Activated CD4-positive, alpha-beta T cell treated with anti-CD3 and anti-CD28 coated beads for 36 hours (primary cell): ENCODE results near the gene PLA2G2F. TPM values are rescaled to one million over a fixed set of nuclear protein-coding genes. Genes with fewer than 3 reads are reported as not detected.
"Not testable (repeated sequence)": the region's sequence is repeated elsewhere in the genome, so short reads cannot be mapped to it uniquely, and the experiment has no call there.

ENCODE experiments used
- ATAC-seq: fragments of 200-7000 bp; cut with Tn5 transposase; one replicate; pipeline ENCODE4 v1.10.0; 2021; ENCODE audit warnings: mild to moderate bottlenecking, moderate library complexity
- CTCF ChIA-PET: fragments of 350-600 bp; sonication (Branson Sonifier 250); formaldehyde crosslinking; loops from one replicate; lab custom pipeline; 2021; ENCODE audit warnings: antibody characterized with exemption; lab: Charles Lee
- POLR2A ChIA-PET: fragments of 350-600 bp; sonication (Branson Sonifier 250); formaldehyde crosslinking; loops from one replicate; lab custom pipeline; 2021; ENCODE audit warnings: antibody characterized with exemption, inconsistent platforms; lab: Charles Lee
- DNase-seq: peaks from one replicate; pipeline ENCODE4 v3.0.0-alpha.2; 2020
- H3K27ac Mint-ChIP-seq: one replicate; pipeline ENCODE4 v1.8.0; 2021; ENCODE audit warnings: mixed read lengths
- H3K27me3 Mint-ChIP-seq: one replicate; pipeline ENCODE4 v1.8.0; 2021; ENCODE audit warnings: mixed read lengths
- H3K36me3 Mint-ChIP-seq: one replicate; pipeline ENCODE4 v1.8.0; 2021; ENCODE audit warnings: low read depth, mixed read lengths
- H3K4me1 Mint-ChIP-seq: one replicate; pipeline ENCODE4 v1.8.0; 2021; ENCODE audit warnings: mixed read lengths
- H3K4me3 Mint-ChIP-seq: one replicate; pipeline ENCODE4 v1.8.0; 2021; ENCODE audit warnings: mild to moderate bottlenecking, moderate library complexity, mixed read lengths
- H3K9me3 Mint-ChIP-seq: one replicate; pipeline ENCODE4 v1.8.0; 2021; ENCODE audit warnings: low read depth, mixed read lengths
- intact Hi-C, 2 experiments: fragments of 100-400 bp; cut with DNase I in 1 of 2; cut with micrococcal nuclease in 1 of 2; formaldehyde crosslinking; loops; one replicate each; pipeline versions ENCODE4 v1.14.2 to v1.15.1; 2022 to 2024; cut with DNase I, micrococcal nuclease
- total RNA-seq, 2 experiments: library from RNA; stranded (reverse); gene quantifications; one replicate each; pipeline ENCODE4 v1.2.3, GENCODE V29; 2021

PLA2G2F gene
- total RNA-seq, 2 experiments from 2014 or later, result not detected

DNA sequence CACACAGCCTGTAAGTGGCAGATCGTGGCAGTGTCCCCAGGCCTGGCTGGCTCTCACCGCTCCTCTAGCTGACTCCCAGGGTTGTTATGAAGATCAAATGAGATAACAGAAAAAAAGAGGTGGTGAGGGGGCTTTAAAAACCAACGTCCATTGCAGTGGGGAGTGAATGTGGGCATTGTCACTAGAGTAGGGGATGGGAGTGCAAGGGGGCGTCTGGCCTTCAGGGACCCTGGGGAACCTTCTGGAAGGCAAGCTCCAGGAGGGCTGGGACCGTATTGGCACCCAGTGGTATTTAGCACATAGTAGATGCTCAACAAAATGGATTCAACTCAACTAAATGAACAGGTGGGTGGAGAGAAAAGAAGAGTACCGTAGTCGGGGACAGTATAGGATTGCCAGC is 23.2 kb upstream of the PLA2G2F start:
- intact Hi-C loops, result no loop called here
- ChIA-PET POLR2A (no interaction called here), CTCF (interaction anchor here (0.8 kb wide), 1 partner anchor 15 kb away, joined by 3 read pairs; no protein-coding TSS in a partner anchor)

DNA sequence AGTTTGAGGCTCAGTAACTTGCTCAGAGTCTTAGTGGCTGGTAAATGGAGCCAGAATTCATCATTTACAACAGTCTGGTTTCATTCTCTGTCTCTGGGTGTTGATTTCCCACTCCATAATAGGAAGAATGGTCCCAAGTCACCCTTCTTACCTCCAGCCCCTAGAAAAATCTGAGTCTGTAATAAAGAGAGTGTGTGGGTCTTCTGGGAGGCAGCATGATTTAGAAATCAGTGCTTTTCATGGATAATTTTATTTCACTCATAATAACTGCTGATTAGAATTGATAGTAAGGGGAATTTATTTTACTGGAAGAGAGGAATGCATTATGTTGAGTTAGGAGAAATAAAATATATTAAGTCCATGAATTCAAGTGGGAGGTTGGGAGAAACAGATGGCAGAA is 21.9 kb upstream of the PLA2G2F start:
- CTCF ChIA-PET, result no interaction called here
- H3K4me3 Mint-ChIP-seq, result no peak overlapping the region

More for the DNA sequence above, 23.2 kb upstream of the PLA2G2F start:
- Mint-ChIP-seq H3K27ac (no peak overlapping the region), H3K36me3 (no peaks in the 10 kb centered on the region), H3K27me3 (peaks cover 17% of the 10 kb centered on the region), H3K4me1 (no peaks in the 10 kb centered on the region), H3K9me3 (no peaks in the 10 kb centered on the region), H3K4me3 (no peak overlapping the region)
- ATAC-seq (no peak), DNase-seq (no peak)

DNA sequence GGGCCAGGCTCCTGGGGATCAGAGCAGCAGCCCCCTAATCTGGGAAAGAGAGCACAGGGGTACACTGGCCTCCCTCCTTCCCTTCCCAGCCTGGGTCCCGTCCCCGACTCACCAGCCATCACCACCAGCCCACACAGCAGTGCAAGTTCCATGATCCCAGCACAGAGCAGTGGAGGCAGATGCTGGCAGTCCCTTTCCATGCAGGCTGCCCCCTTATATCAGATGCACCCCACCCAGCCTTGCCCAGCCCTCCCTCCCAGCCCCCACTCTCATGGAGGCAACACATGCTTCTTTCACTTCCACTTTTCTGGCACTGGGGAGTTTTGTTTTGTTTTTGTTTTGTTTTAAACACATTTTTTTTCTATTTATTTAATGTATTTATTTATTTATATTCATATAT is 19.8 kb upstream of the PLA2G2F start, which contains the start of gene PLA2G2D:
TSS of gene PLA2G2D (minus strand) at position 190 of the 400 bp plus-strand sequence. CDS start at position 152, 38 bp downstream.
- intact Hi-C loops, result no loop called here
- DNase-seq (no peak), ATAC-seq (no peak)
- H3K4me3 Mint-ChIP-seq, result no peak within 1 kb of the TSS
- H3K27me3 Mint-ChIP-seq, result peaks cover 23% of the 10 kb centered on the region
- ChIA-PET POLR2A (no interaction called here), CTCF (no interaction called here)
- H3K27ac Mint-ChIP-seq, result no peak within 1 kb of the TSS
- H3K9me3 Mint-ChIP-seq, result no peaks in the 10 kb centered on the region
- H3K36me3 Mint-ChIP-seq, result no peaks in the 10 kb centered on the region
- no peaks in the 10 kb centered on the region for H3K4me1 Mint-ChIP-seq

More for the DNA sequence above, 21.9 kb upstream of the PLA2G2F start:
- Mint-ChIP-seq H3K27ac (no peak overlapping the region), H3K9me3 (no peaks in the 10 kb centered on the region), H3K36me3 (no peaks in the 10 kb centered on the region), H3K27me3 (peaks cover 22% of the 10 kb centered on the region), H3K4me1 (no peaks in the 10 kb centered on the region)
- intact Hi-C loops, result no loop called here
- DNase-seq, result no peak
- no peak for ATAC-seq
- POLR2A ChIA-PET, result no interaction called here

DNA sequence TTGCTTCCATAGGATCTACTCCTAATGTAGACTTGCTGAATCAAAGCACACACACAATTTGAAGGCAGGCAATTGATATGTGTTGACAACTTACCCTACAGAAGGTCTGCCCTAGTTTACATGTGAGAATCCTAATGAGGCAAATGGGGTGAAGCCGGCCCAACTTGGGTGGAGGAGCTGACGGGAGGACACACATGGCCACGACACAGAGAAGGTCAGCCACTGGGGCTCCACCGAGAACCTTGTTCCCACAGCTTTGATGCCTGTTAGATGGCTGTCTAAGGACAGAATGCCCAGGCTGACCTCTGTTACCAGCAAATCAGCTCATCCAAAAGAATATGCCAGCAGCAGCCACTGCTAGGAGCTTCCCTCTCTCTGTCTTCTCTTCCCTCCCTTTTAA is 18.3 kb upstream of the PLA2G2F start:
- no peak overlapping the region for H3K4me3 Mint-ChIP-seq

DNA sequence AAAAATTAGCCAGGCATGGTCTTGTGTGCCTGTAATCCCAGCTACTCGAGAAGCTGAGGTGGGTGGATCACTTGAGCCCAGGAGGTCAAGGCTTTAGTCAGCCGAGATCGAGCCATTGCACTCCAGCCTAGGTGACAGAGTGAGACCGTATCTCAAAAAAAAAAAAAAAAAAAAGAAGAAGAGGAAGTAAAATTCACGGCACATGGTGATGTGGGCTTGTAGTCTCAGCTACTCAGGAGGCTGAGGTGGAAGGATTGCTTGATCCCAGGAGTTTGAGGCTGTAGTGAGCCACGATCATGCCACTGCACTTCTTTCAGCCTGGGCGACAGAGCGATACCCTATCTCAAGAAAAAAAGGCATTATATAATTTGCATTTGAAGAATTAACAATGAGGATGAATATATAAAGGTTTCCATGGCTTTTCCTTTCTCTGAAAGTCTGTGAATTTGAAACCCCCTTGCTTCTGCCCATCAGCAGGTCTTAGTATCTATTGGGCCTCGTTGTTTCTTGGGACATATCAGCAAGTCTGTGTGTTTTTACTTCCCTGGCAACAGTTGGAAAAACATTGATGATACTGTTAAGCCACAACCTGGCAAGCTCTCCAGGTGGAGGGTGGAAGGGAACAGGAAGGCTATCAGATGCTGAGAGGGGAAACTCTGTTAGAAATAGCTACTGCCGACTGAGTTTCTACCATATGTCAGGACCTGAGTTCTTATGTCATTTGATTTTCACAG is 15.2 kb upstream of the PLA2G2F start:
- DNase-seq, result no peak
- no peak for ATAC-seq
- H3K4me1 Mint-ChIP-seq, result no peaks in the 10 kb centered on the region

More for the DNA sequence above, 18.3 kb upstream of the PLA2G2F start:
- Mint-ChIP-seq H3K4me1 (no peaks in the 10 kb centered on the region), H3K27ac (no peak overlapping the region), H3K36me3 (no peaks in the 10 kb centered on the region), H3K27me3 (peaks cover 24% of the 10 kb centered on the region), H3K9me3 (no peaks in the 10 kb centered on the region)
- POLR2A ChIA-PET, result no interaction called here
- CTCF ChIA-PET, result interaction anchor here (1.3 kb wide), 1 partner anchor 75 kb away, joined by 4 read pairs; no protein-coding TSS in a partner anchor
- DNase-seq, result no peak
- no peak for ATAC-seq
- intact Hi-C loops, result no loop called here

DNA sequence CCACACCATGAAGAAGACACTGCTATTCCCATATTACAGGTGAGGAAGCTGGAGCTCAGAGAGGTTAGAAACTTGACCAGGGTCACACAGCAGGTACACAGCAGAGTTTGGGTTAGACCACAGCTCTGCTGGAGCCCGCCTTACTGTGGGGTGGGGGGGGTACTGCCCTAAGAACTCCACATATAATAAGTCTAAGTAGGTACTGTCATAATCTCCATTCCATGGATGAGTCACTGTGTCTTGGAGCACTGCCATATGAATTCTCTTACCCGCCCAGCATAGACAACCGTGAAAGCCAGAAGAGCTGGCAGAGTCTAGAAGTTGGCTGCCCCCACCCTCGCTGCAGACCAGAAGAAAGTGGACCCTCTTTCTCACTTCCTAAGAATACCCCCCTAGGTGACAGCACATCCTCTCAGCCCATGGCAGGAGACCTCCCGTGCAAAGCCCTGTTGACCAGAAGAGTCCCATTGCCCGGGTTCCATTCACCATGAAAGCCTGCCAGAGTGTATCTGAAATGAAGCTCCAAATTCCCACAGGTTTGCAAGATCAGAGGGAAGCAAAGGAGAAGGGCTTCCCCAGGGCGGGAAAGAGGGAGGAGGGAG is 14.6 kb upstream of the PLA2G2F start:
- Mint-ChIP-seq H3K27me3 (peaks cover 15% of the 10 kb centered on the region), H3K27ac (no peak overlapping the region), H3K4me1 (no peaks in the 10 kb centered on the region), H3K4me3 (no peak overlapping the region), H3K36me3 (no peaks in the 10 kb centered on the region), H3K9me3 (no peaks in the 10 kb centered on the region)
- POLR2A ChIA-PET, result no interaction called here
- DNase-seq (peak; percentile 34), ATAC-seq (peak; percentile 81)
- CTCF ChIA-PET, result interaction anchor here (0.6 kb wide), 3 partner anchors 11 to 617 kb away, joined by 3 to 5 read pairs (median 3); no protein-coding TSS in a partner anchor
- intact Hi-C loops, result no loop called here

More for the DNA sequence above, 15.2 kb upstream of the PLA2G2F start:
- H3K27me3 Mint-ChIP-seq, result peaks cover 17% of the 10 kb centered on the region
- ChIA-PET CTCF (interaction anchor here (0.6 to 0.7 kb wide), 5 partner anchors 10 to 616 kb away, joined by 3 to 5 read pairs (median 4); no protein-coding TSS in a partner anchor), POLR2A (no interaction called here)
- no peaks in the 10 kb centered on the region for H3K9me3 Mint-ChIP-seq
- no peak overlapping the region for H3K4me3 Mint-ChIP-seq
- intact Hi-C loops, result no loop called here
- H3K27ac Mint-ChIP-seq, result no peak overlapping the region
- no peaks in the 10 kb centered on the region for H3K36me3 Mint-ChIP-seq

DNA sequence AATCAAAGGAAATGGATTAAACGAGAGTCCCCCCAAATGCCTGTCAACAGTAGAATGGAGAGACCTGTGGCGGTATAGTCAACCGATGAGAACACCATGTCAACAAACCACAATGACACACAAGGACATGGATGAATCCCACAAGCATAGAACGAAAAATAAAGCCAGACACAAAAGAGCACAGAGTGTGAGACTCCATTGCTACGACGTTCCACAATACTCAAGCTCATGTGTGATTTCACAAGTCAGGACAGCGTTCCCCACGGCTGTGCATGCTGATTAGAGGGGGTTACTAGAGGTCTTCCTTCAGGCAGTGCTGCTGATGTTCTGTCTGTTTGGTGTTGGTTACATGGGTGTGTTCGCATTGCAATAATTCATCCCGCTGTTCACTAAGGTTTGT is 14.0 kb upstream of the PLA2G2F start:
- POLR2A ChIA-PET, result no interaction called here
- peaks cover 3% of the 10 kb centered on the region for H3K9me3 Mint-ChIP-seq
- CTCF ChIA-PET, result interaction anchor here (0.7 to 1.5 kb wide), 3 partner anchors 26 to 70 kb away, joined by 3 to 4 read pairs (median 3); no protein-coding TSS in a partner anchor
- DNase-seq, result no peak
- H3K27ac Mint-ChIP-seq, result no peak overlapping the region
- intact Hi-C loops, result no loop called here
- no peaks in the 10 kb centered on the region for H3K36me3 Mint-ChIP-seq
- no peak overlapping the region for H3K4me3 Mint-ChIP-seq
- H3K4me1 Mint-ChIP-seq, result no peaks in the 10 kb centered on the region
- H3K27me3 Mint-ChIP-seq, result peaks cover 12% of the 10 kb centered on the region
- no peak for ATAC-seq

DNA sequence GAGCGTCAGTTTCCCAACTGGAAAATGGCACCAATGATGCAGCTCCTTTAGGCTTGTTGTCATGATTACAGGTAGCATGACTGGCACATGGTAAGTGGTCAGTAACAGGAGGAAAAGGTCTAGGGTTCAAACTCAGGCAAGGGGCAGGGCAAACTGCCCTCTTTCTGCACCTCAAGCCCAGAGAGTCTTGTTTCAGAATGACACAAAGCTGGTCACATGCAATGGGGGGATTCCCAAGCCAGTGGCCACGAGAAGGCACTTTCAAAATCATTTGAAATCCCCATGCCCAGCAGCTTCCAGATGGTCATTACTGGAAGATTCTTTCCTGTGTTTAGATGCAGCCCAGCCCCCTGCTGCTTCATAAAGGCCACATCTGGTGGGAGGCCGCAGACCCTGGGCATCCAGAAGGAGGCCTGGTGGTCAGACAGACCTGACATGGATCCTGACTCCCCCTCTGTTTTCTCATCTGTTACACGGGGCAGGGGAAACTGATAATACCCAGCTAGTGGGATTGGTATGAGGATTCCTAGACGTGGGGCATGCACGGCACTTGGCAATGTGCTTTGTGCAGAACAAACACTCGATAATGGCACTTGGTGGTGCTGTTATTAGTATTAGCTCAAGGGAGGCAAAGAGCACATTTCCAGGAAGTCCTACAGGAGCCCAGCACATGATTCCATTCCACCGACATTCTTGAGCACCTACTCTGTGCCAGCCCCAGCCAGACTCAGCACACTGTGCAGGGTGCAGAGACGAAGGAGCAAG is 12.9 kb upstream of the PLA2G2F start:
- peaks cover 3% of the 10 kb centered on the region for H3K9me3 Mint-ChIP-seq
- H3K27ac Mint-ChIP-seq, result no peak overlapping the region
- POLR2A ChIA-PET, result no interaction called here
- CTCF ChIA-PET, result interaction anchor here (0.5 to 1.5 kb wide), 5 partner anchors 25 to 781 kb away, joined by 3 to 4 read pairs (median 3); no protein-coding TSS in a partner anchor
- H3K27me3 Mint-ChIP-seq, result peaks cover 10% of the 10 kb centered on the region
- H3K4me3 Mint-ChIP-seq, result no peak overlapping the region
- ATAC-seq (no peak), DNase-seq (no peak)
- intact Hi-C loops, result no loop called here
- H3K36me3 Mint-ChIP-seq, result no peaks in the 10 kb centered on the region
- no peaks in the 10 kb centered on the region for H3K4me1 Mint-ChIP-seq

DNA sequence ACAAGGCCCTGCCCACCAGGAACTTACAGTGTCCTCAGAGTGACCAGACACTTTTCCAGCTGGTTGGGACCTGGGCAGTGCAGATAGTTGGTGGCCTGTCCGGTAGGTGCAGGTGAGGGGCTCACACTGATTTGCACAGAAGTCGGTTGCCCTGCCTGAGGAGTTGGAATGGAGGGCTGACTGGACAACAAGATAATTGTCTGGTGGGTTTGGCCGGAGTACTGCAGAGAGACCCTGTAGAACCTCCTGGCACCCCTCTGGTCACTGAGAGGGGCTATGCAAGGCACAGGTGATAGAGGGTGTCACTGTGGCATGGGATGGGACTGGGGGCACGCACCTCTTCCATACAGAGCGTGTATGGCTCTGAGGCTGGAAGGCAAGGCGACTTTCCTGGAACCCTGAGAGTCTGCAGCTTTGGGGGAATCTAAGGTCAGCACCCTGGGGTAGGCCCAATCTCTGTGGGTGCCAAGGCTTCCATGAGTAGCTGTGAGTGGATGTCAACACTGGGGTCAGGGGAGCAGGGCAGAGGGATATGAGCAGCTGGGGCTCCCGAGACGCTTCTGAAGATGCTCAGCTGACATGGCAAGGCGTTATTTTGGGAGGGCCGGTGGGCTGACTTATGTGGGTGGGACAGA is 12.2 kb upstream of the PLA2G2F start:
- no peak overlapping the region for H3K27ac Mint-ChIP-seq
- H3K4me1 Mint-ChIP-seq, result no peaks in the 10 kb centered on the region
- CTCF ChIA-PET, result interaction anchor here (0.5 kb wide), 1 partner anchor 422 kb away, joined by 3 read pairs; no protein-coding TSS in a partner anchor
- peaks cover 1% of the 10 kb centered on the region for H3K36me3 Mint-ChIP-seq
- no peak for DNase-seq
- no peak overlapping the region for H3K4me3 Mint-ChIP-seq
- intact Hi-C loops, result no loop called here
- H3K27me3 Mint-ChIP-seq, result peaks cover 11% of the 10 kb centered on the region
- H3K9me3 Mint-ChIP-seq, result peaks cover 3% of the 10 kb centered on the region
- ATAC-seq, result no peak
- POLR2A ChIA-PET, result no interaction called here

DNA sequence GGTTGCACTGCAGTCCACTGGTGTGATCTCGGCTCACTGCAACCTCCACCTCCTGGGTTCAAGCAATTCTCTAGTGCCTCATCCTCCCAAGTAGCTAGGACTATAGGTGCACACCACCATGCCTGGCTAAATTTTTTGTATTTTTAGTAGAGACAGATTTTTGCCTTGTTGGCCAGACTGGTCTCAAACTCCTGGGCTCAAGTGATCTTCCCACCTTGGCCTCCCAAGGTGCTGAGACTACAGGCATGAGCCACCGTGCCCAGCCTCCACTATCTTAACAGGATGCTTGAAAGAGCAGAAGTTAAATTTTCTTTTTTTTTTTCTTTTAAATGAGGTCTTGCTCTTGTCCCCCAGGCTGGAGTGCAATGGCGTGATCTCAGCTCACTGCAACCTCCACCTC is 8.6 kb upstream of the PLA2G2F start:
- CTCF ChIA-PET, result interaction anchor here (0.6 kb wide), 1 partner anchor 15 kb away, joined by 3 read pairs; no protein-coding TSS in a partner anchor
- intact Hi-C loops, H3K4me1 Mint-ChIP-seq: not testable (repeated sequence)

DNA sequence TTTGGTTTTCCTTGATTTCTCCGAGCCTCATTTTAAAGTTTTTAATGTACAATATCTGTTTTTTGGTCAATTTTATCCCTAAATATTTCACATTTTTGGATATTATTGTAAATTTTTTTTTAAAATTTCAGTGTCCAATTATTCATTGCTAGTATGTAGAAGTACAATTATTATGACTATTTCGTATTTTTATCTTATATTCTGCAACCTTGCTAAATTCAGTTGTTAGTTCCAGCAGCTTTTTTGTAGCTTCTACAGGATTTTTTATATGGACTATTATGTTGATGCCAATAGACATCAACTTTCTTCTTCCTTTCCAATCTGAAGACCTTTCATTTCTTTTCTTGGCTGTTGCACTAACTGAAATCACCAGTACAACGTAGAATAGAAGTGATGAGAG is 4.1 kb upstream of the PLA2G2F start:
- DNase-seq (no peak), ATAC-seq (no peak)
- Mint-ChIP-seq H3K4me1 (no peaks in the 10 kb centered on the region), H3K9me3 (peaks cover under 1% of the 10 kb centered on the region), H3K36me3 (peaks cover 1% of the 10 kb centered on the region), H3K4me3 (no peak overlapping the region), H3K27ac (no peak overlapping the region), H3K27me3 (peaks cover 20% of the 10 kb centered on the region)
- ChIA-PET POLR2A (no interaction called here), CTCF (no interaction called here)
- intact Hi-C loops, result no loop called here

More for the DNA sequence above, 8.6 kb upstream of the PLA2G2F start:
- POLR2A ChIA-PET, H3K9me3 Mint-ChIP-seq, ATAC-seq, H3K4me3 Mint-ChIP-seq, DNase-seq, H3K36me3 Mint-ChIP-seq, H3K27ac Mint-ChIP-seq: not testable (repeated sequence)
- H3K27me3 Mint-ChIP-seq, result peaks cover 15% of the 10 kb centered on the region
